Heart left ventricle (tissue), 16 donors: ENCODE results near the gene ZNF575. TPM values are rescaled to one million over a fixed set of nuclear protein-coding genes. Genes with fewer than 3 reads are reported as not detected.

ENCODE experiments used
- ATAC-seq, 4 donors: fragments of 200-7000 bp; cut with Tn5 transposase; one replicate each; pipeline ENCODE4 v1.9.1; 2020 to 2022; ENCODE audit warnings: moderate library complexity in 4 of 4, mild to moderate bottlenecking in 3 of 4, moderate number of reproducible peaks in 1 of 4
- DNase-seq, 5 donors: peaks; one replicate each; pipeline ENCODE4 v3.0.0-alpha.2; 2020
- H3K27ac ChIP-seq, 12 donors: fragments of 200-600 bp; sonication (generic) in 4 of 12; one replicate each; pipeline versions ENCODE4 v1.5.0 to v1.8.0; 2016 to 2022; ENCODE audit warnings: mild to moderate bottlenecking in 2 of 12
- H3K27me3 ChIP-seq, 9 donors: fragments of 200-600 bp; sonication (generic) in 2 of 9; one replicate each; pipeline versions ENCODE4 v1.5.1 to v1.8.0; 2016 to 2022; ENCODE audit warnings: mild to moderate bottlenecking in 3 of 9
- H3K36me3 ChIP-seq, 9 donors: fragments of 200-600 bp; sonication (generic) in 2 of 9; one replicate each; pipeline versions ENCODE4 v1.5.0 to v1.8.0; 2018 to 2022; ENCODE audit warnings: mild to moderate bottlenecking in 2 of 9
- H3K4me1 ChIP-seq, 12 donors: fragments of 200-600 bp; sonication (generic) in 4 of 12; one replicate each; pipeline versions ENCODE4 v1.5.0 to v1.8.0; 2016 to 2022; ENCODE audit warnings: mild to moderate bottlenecking in 3 of 12
- H3K4me3 ChIP-seq, 12 donors: fragments of 200-600 bp; sonication (generic) in 4 of 12; one replicate each; pipeline versions ENCODE4 v1.5.0 to v1.8.0; 2017 to 2022; ENCODE audit warnings: mild to moderate bottlenecking in 9 of 12, moderate library complexity in 4 of 12
- H3K9me3 ChIP-seq, 12 donors: fragments of 200-600 bp; sonication (generic) in 4 of 12; one replicate each; pipeline versions ENCODE4 v1.5.0 to v1.8.0; 2016 to 2022; ENCODE audit warnings: mild to moderate bottlenecking in 1 of 12
- POLR2A ChIP-seq, 2 donors: fragments of 450-650 bp; IDR thresholded peaks; one replicate each; pipeline ENCODE4 v1.6.1; 2017; ENCODE audit warnings: antibody characterized with exemption in 2 of 2, mild to moderate bottlenecking in 2 of 2, moderate library complexity in 2 of 2
- WGBS, 4 donors: extraction: QIAGEN DNeasy Blood & Tissue Kit in 2 of 4; methylation state at CpG; one replicate each; pipeline versions ENCODE4 v1.1.5 to v1.1.7; 2013 to 2018; 5-methylcytosine and 5-hydroxymethylcytosine counted together
- intact Hi-C, 10 donors: fragments of 100-400 bp; cut with DNase I; formaldehyde crosslinking; loops; one replicate each; pipeline versions ENCODE4 v1.11.1 to v1.14.2; 2022
- polyA plus RNA-seq, 2 donors: library from polyadenylated mRNA; stranded (reverse); fragments of 200-250 nt; gene quantifications; one replicate each; pipeline ENCODE4 v1.2.3, GENCODE V29; 2013
- total RNA-seq, 9 donors: library from RNA; depleted of rRNA in 2 of 9; stranded (reverse); fragments of >200 nt in 2 of 9; fragmentation: NEBNext Ultra II Directional in 3 of 9; extraction: Animal tissue kit (Norgen Biotek cat#: 25700) in 3 of 9; gene quantifications; one replicate each; pipeline versions ENCODE4 v1.1.0 to v1.2.4, GENCODE V29; 2016 to 2023
- TF ChIP-seq, protein P1 (sequence below), 12 donors: fragments of 200-600 bp; sonication (generic) in 4 of 12; IDR thresholded peaks; one replicate each; pipeline versions ENCODE4 v1.5.0 to v1.8.0; 2018 to 2022; ENCODE audit warnings: antibody characterized with exemption in 12 of 12, mild to moderate bottlenecking in 5 of 12
- donor health status: ischemic (EF 13 %, LVEDD 7.1; RV severe dilation, severe dysfunction).
- donor health status: healthy with polysubstance abuse.
- donor health status: DM: no; HTN: yes; CAD: no.
- donor health status: DM: no; HTN: no; CAD: no.
- donor health status: ischemic (EF 25% LVEDD 6.9; RV normal size, moderate dysfunction).
- donor health status: ischemic (EF 25% LVEDD 5.7; RV mildly dilated, moderate dysfunction).
- donor health status: healthy.
- donor health status: DM: yes; HTN: yes; CAD: no.
- donor health status: ischemic (EF 35%, LVEDD 5.7; RV mildly dilated, moderate dysfunction).
- donor health status: nonischemic (EF 11% LVEDD 7.7; RV severe dilation, severe dysfunction).
- donor health status: DM: yes; HTN: yes; CAD: no.
- donor health status: PGD.
- donor health status: ischemic (EF 29% LVEDD 5.4; RV normal size, mild dysfunction).
- donor health status: nonischemic (EF 23%, LVEDD 6.1; RV moderate dilation, normal function).

ZNF575 gene
- total and polyA plus RNA-seq, 11 donors: 0.38 to 1.9 (median 1.2) TPM; not detected in 2

DNA sequence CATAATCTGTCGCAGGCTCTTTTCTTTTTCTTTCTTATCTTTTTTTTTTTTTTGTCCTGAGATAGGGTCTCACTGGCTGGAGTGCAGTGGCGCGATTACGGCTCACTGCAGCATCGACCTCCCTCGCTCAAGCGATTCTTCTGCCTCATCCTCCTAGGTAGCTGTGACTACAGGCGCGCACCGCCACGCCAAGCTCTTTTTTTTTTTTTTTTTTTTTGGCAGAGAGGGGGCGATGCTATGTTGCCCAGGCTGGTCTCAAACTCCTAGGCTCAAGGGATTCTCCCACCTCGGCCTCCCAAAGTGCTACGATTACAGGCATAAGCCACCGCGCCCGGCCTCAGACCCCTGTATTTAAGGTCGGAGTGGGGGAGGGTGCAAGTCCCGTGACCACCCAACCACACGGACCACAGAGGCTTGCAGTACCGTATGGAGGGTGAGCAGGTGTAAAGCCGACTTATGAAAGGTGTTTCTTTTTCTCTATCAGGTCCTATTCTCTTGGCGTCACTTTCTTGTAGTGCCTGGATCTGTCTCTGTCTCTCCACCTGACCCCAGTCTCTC is 30.5 kb upstream of the ZNF575 start:
- H3K27me3 ChIP-seq: no peaks in the 10 kb centered on the region
- no peak for TF ChIP-seq POLR2A (IDR thresholded peaks at IDR 0.05)
- TF ChIP-seq, protein P1, sequence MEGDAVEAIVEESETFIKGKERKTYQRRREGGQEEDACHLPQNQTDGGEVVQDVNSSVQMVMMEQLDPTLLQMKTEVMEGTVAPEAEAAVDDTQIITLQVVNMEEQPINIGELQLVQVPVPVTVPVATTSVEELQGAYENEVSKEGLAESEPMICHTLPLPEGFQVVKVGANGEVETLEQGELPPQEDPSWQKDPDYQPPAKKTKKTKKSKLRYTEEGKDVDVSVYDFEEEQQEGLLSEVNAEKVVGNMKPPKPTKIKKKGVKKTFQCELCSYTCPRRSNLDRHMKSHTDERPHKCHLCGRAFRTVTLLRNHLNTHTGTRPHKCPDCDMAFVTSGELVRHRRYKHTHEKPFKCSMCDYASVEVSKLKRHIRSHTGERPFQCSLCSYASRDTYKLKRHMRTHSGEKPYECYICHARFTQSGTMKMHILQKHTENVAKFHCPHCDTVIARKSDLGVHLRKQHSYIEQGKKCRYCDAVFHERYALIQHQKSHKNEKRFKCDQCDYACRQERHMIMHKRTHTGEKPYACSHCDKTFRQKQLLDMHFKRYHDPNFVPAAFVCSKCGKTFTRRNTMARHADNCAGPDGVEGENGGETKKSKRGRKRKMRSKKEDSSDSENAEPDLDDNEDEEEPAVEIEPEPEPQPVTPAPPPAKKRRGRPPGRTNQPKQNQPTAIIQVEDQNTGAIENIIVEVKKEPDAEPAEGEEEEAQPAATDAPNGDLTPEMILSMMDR (IDR thresholded peaks at IDR 0.05): no peak
- peaks cover 0 to 10% (median 2%) of the 10 kb centered on the region in 9 donors for H3K36me3 ChIP-seq
- H3K4me1 ChIP-seq: peaks cover 0 to 33% (median 16%) of the 10 kb centered on the region in 12 donors
- intact Hi-C loops: loop anchor here in 7 of 10 donors (5.0 kb wide), 1 partner anchor 40 kb away; no protein-coding TSS in a partner anchor
- H3K4me3 ChIP-seq: peak overlapping the region in 4 of 12 donors; percentile 67 to 95 (median 88)
- 76 to 87% (median 81%) methylated on average over 23 of the region's 23 CpGs for WGBS, 4 donors
- no peak for DNase-seq
- no peak overlapping the region for H3K27ac ChIP-seq
- no peaks in the 10 kb centered on the region for H3K9me3 ChIP-seq
- ATAC-seq: no peak

- peaks cover 0 to 16% (median 10%) of the 10 kb centered on the region in 9 donors for H3K36me3 ChIP-seq
- H3K27ac ChIP-seq: peak overlapping the region; percentile 42 to 97 (median 89)
- intact Hi-C loops: loop anchor here in 8 of 10 donors (1.0 to 5.0 kb wide), 3 partner anchors 41 to 56 kb away; no protein-coding TSS in a partner anchor
- H3K4me3 ChIP-seq: peak overlapping the region; percentile 45 to 95 (median 78)
- peak; percentile 97 to 99 (median 98) for DNase-seq
- H3K9me3 ChIP-seq: no peaks in the 10 kb centered on the region
- ATAC-seq: peak; percentile 98 to 99 (median 99)
- no peaks in the 10 kb centered on the region for H3K27me3 ChIP-seq
- H3K4me1 ChIP-seq: peaks cover 0 to 29% (median 14%) of the 10 kb centered on the region in 12 donors
- WGBS, 4 donors: 1 to 3% (median 2%) methylated on average over 35 to 64 of the region's 64 CpGs
- TF ChIP-seq, protein P1 (IDR thresholded peaks at IDR 0.05): peak in 7 of 12 donors; percentile 14 to 53 (median 33)
- peak in 1 of 2 donors; percentile 38 for TF ChIP-seq POLR2A (IDR thresholded peaks at IDR 0.05)
Measured at GRCh38 chr19:43503501-43504425, 29.2 kb upstream of the ZNF575 start.

DNA sequence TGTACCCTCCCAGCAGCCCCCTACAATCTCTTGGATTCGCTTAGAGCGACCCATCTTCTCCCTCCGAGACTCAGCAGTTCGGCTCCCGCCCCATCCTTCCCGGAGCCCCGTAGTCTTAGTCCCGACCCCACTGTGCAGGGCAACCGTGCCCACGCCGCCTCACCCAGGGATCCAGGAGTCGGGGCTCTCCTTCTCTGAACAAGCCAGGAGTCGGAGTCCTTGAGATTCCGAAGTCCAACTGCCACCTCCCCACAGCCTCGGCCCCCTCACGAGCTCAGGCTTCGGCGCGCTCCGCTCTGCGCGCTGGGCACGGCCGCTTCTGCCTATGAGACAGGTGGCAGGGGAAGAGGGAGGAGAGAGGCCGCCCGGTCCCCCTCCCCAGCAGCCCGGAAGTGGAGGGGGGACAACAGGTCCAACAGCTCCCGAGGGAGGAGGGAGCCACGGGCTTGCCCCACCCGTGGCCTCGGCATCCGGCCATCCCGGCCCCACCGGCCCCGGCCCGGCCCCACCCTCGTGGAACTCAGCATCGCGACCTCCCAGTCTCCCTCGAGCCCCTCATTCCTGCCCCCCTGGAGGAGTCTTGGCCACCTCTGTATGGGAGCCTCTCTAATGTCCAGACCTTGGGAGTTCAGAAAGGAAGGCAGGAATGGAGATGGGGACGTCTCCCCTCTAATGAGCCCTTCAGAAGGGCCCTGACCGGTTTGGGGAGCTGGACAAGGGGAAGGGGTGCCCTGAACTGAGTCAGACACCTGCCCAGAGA is 28.4 kb upstream of the ZNF575 start, which contains the start of gene PHLDB3:
PHLDB3 (minus strand) TSS at position 321 of the 760 bp plus-strand sequence. CDS start 628 bp downstream, outside the sequence.
- peak within 1 kb of the TSS; percentile 42 to 97 (median 89) for H3K27ac ChIP-seq
- H3K27me3 ChIP-seq: no peaks in the 10 kb centered on the region
- peaks cover 0 to 25% (median 11%) of the 10 kb centered on the region in 12 donors for H3K4me1 ChIP-seq
- DNase-seq (peak in 4 of 5 donors; percentile 38 to 55 (median 46)), ATAC-seq (peak; percentile 16 to 51 (median 42))
- peaks cover 0 to 25% (median 10%) of the 10 kb centered on the region in 9 donors for H3K36me3 ChIP-seq
- H3K9me3 ChIP-seq: no peaks in the 10 kb centered on the region
- no peak for TF ChIP-seq POLR2A (IDR thresholded peaks at IDR 0.05)
- TF ChIP-seq, protein P1 (IDR thresholded peaks at IDR 0.05): no peak
- peak within 1 kb of the TSS; percentile 45 to 95 (median 78) for H3K4me3 ChIP-seq
- 3 to 10% (median 5%) methylated on average over 16 to 42 of the region's 42 CpGs for WGBS, 4 donors
- intact Hi-C loops: loop anchor here in 8 of 10 donors (1.0 to 5.0 kb wide), 3 partner anchors 42 to 57 kb away; no protein-coding TSS in a partner anchor
